Colonic mucosa (tissue), 4 donors: ENCODE data around the gene SERINC2. TPM values are rescaled to one million over a fixed set of nuclear protein-coding genes. Genes with fewer than 3 reads are reported as not detected.

Experiments
- DNase-seq: peaks from one replicate; pipeline ENCODE4 v3.0.0-alpha.2; 2020
- H3K27ac ChIP-seq: fragments of 200-600 bp; one replicate; pipeline ENCODE4 v1.8.0; 2021
- H3K27me3 ChIP-seq: fragments of 200-600 bp; one replicate; pipeline ENCODE4 v1.8.0; 2021
- H3K36me3 ChIP-seq: fragments of 200-600 bp; one replicate; pipeline ENCODE4 v1.8.0; 2021
- H3K4me1 ChIP-seq: fragments of 200-600 bp; one replicate; pipeline ENCODE4 v1.8.0; 2021; ENCODE audit warnings: mild to moderate bottlenecking
- H3K4me3 ChIP-seq: fragments of 200-600 bp; one replicate; pipeline ENCODE4 v1.8.0; 2021
- H3K9ac ChIP-seq, 2 donors: one replicate each; pipeline ENCODE4 v1.7.0; 2013; ENCODE audit warnings: control low read depth in 2 of 2, low read depth in 2 of 2, low read length in 2 of 2
- H3K9me3 ChIP-seq: fragments of 200-600 bp; one replicate; pipeline ENCODE4 v1.8.0; 2021
- intact Hi-C: fragments of 100-400 bp; cut with DNase I; formaldehyde crosslinking; loops from one replicate; pipeline ENCODE4 v1.14.1; 2022
- total RNA-seq, 2 donors: library from RNA; stranded (reverse); fragmentation: NEBNext Ultra II Directional in 1 of 2; extraction: Animal tissue kit (Norgen Biotek cat#: 25700) in 1 of 2; gene quantifications; one replicate each; pipeline ENCODE4 v1.2.1, GENCODE V29; 2021
- TF ChIP-seq, protein P1 (sequence below): fragments of 200-600 bp; IDR thresholded peaks from one replicate; pipeline ENCODE4 v1.8.0; 2022; ENCODE audit warnings: antibody characterized with exemption, mild to moderate bottlenecking
- donor health status: healthy.
- donor health status: DM: no; HTN: no; CAD: no.
- donor health status: DM: no; HTN: no; CAD: no.

SERINC2 gene
- total RNA-seq, 2 donors from 2014 or later, result 203 to 212 TPM

DNA sequence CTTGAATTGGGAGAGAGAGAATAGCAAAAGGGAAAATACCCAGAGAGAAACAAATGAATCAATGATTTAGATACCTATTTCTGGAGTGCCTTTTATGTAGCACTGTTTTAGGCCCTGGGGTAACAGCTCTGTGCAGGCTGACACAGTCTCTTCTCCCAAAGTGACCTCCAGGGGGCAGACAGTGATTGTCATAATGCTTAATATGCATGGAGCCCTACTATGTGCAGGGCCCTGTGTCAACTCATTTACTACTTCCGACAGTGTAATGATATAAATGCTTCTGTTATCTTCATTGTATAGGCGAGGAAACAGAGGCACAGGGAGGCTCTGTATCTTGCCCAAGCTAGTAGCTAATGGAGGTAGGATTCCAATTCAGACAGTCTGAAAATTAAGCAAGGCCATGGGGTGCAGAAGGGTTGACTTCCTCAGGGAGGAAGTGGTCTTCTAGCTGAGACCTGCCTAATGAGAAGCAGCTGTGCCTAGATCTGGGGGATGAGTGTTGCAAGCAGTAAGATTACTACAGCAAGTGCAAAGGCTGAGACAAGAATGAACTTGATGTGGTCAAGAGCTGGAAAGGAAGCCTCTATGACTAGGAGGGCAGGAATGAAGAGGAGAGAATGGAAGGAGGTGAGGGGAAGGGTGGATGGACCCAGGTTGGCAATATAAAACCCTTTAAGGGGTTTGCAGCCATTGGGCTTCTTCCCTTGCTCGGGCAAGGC is 16.2 kb upstream of the SERINC2 start:
- Histone ChIP-seq H3K4me1 (no peaks in the 10 kb centered on the region), H3K27ac (no peak overlapping the region), H3K36me3 (no peaks in the 10 kb centered on the region), H3K4me3 (no peak overlapping the region), H3K9me3 (no peaks in the 10 kb centered on the region), H3K9ac (no peak overlapping the region), H3K27me3 (no peaks in the 10 kb centered on the region)
- DNase-seq, result no peak
- TF ChIP-seq, protein P1, sequence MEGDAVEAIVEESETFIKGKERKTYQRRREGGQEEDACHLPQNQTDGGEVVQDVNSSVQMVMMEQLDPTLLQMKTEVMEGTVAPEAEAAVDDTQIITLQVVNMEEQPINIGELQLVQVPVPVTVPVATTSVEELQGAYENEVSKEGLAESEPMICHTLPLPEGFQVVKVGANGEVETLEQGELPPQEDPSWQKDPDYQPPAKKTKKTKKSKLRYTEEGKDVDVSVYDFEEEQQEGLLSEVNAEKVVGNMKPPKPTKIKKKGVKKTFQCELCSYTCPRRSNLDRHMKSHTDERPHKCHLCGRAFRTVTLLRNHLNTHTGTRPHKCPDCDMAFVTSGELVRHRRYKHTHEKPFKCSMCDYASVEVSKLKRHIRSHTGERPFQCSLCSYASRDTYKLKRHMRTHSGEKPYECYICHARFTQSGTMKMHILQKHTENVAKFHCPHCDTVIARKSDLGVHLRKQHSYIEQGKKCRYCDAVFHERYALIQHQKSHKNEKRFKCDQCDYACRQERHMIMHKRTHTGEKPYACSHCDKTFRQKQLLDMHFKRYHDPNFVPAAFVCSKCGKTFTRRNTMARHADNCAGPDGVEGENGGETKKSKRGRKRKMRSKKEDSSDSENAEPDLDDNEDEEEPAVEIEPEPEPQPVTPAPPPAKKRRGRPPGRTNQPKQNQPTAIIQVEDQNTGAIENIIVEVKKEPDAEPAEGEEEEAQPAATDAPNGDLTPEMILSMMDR, result peak; percentile 11
- intact Hi-C loops, result loop anchor here (10.0 kb wide), 1 partner anchor 148 kb away; no protein-coding TSS in a partner anchor

DNA sequence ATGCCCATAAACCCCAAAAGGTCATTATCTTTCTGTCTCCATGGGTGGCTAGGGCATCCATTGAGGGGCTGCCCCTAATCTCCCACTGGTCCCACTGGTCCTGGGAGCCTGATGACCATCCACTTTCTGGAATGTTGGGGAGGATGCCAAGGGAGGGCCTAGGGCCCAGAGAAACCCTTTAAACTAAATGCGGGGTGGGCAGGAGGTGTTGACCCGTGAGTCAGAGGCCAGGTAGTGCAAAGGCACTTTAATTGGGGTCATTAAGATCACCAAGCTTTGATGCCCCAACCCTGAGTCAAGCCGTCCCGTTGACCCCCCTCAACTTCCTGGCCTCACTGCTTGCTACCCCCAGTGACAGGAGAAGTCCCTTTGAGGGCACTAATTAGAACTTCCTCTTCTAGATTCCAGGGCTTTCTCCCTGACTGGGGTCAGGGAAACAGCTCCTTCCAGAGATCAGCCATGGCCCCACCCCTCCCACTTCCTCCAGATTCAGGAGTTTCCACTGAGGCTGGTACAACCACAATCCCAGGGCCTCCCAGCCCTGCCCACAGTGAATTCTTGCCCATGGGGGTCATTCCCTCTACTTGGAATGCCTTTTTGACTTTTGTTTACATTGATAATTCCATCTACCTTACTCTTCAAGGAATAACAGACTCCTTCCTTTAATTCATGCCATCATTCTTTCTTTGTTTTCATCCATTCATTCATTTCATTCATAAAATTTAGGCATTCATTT is 15.5 kb upstream of the SERINC2 start:
- Histone ChIP-seq H3K4me1 (no peaks in the 10 kb centered on the region), H3K9me3 (no peaks in the 10 kb centered on the region), H3K9ac (no peak overlapping the region), H3K27me3 (no peaks in the 10 kb centered on the region), H3K36me3 (no peaks in the 10 kb centered on the region), H3K4me3 (no peak overlapping the region), H3K27ac (no peak overlapping the region)
- DNase-seq, result no peak
- TF ChIP-seq, protein P1, result no peak
- intact Hi-C loops, result loop anchor here (10.0 kb wide), 1 partner anchor 147 kb away; no protein-coding TSS in a partner anchor

DNA sequence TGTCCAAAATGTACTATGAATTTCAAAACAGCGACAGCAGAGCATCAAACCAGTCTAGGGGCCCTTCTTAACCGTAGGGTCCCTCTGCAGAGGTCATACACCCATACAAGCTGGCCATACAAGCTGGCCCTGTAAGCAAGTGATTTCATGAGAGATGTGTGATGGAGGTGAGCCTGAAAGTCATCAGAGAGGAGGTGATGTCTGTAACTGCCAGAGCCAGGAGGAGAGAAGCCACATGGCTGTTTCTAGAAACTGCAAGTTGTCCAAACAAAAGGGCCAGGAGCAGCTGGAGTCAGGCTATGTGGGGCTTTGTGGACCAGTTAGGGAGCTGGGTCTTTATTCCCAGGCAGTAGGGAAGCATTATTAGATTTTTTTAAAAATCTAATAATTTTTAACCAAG is 14.8 kb upstream of the SERINC2 start:
- Histone ChIP-seq H3K4me3 (no peak overlapping the region), H3K4me1 (no peaks in the 10 kb centered on the region), H3K27ac (no peak overlapping the region), H3K9me3 (no peaks in the 10 kb centered on the region), H3K36me3 (no peaks in the 10 kb centered on the region), H3K9ac (no peak overlapping the region), H3K27me3 (no peaks in the 10 kb centered on the region)
- TF ChIP-seq, protein P1, result no peak
- DNase-seq, result no peak
- intact Hi-C loops, result loop anchor here (10.0 kb wide), 1 partner anchor 147 kb away; no protein-coding TSS in a partner anchor

DNA sequence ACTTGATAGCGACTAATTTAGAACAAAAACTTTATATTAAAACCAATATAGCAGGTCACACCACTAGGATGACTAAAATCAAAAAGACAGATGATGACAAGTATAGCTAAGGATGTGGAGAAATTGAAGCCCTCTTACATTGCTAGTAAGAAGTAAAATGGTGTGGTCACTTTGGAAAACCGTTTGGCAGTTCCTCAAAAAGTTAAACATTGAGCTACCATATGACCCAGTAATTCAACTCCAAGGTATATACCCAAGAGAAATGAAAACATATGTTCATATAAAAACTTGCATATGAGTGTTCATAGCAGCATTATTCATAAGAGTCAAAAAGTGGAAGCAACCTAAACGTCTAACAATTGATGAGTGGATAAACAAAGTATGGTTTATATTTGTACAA is 13.0 kb upstream of the SERINC2 start:
- Histone ChIP-seq H3K9ac (no peak overlapping the region), H3K27me3 (no peaks in the 10 kb centered on the region), H3K36me3 (no peaks in the 10 kb centered on the region), H3K27ac (no peak overlapping the region), H3K4me1 (no peaks in the 10 kb centered on the region), H3K4me3 (no peak overlapping the region), H3K9me3 (no peaks in the 10 kb centered on the region)
- intact Hi-C loops, result loop anchor here (10.0 kb wide), 1 partner anchor 145 kb away; no protein-coding TSS in a partner anchor
- TF ChIP-seq, protein P1, result no peak
- no peak for DNase-seq

DNA sequence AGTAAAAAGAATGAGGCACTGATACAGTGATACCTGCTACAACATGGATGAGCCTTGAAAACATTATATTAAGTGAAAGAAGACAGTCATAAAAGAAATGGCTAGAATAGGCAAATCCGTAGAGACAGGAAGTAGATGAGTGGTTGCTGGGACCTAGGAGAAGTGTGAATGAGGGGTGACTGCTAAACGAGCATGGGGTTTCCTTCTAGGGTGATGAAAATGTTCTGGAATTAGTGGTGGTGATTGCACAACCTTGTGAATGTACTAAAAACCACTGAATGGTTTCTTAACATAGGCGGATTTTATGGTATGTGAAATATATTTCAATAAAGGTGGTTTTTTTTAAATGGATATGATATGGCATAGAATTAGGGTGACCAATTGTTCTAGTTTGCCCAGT is 12.6 kb upstream of the SERINC2 start:
- H3K27me3 ChIP-seq, result no peaks in the 10 kb centered on the region
- H3K27ac ChIP-seq, result no peak overlapping the region
- TF ChIP-seq, protein P1, result no peak
- H3K4me1 ChIP-seq, result no peaks in the 10 kb centered on the region
- H3K4me3 ChIP-seq, result no peak overlapping the region
- intact Hi-C loops, result no loop called here
- no peaks in the 10 kb centered on the region for H3K9me3 ChIP-seq
- no peak for DNase-seq
- H3K9ac ChIP-seq, result no peak overlapping the region
- H3K36me3 ChIP-seq, result no peaks in the 10 kb centered on the region
